NK-92 (cell line): ENCODE measurements around the gene FERMT3.
A peak's percentile ranks its signal among the peaks of the same experiment; 100 is the strongest.
"Not testable (repeated sequence)": the region's sequence is repeated elsewhere in the genome, so short reads cannot be mapped to it uniquely, and the experiment has no call there.

Source experiments
- DNase-seq: peaks from one replicate; lab custom pipeline; 2025; ENCODE audit not compliant: unreplicated experiment; lab: John Stamatoyannopoulos, UW

Gene FERMT3

GRCh38 chr11:64233913-64234586, 27.5 kb downstream of the FERMT3 start, which contains the start of gene VEGFB:
TSS of gene VEGFB (plus strand) at chr11:64234584. CDS start at chr11:64234834, 250 bp downstream.
- no peak for DNase-seq

DNA sequence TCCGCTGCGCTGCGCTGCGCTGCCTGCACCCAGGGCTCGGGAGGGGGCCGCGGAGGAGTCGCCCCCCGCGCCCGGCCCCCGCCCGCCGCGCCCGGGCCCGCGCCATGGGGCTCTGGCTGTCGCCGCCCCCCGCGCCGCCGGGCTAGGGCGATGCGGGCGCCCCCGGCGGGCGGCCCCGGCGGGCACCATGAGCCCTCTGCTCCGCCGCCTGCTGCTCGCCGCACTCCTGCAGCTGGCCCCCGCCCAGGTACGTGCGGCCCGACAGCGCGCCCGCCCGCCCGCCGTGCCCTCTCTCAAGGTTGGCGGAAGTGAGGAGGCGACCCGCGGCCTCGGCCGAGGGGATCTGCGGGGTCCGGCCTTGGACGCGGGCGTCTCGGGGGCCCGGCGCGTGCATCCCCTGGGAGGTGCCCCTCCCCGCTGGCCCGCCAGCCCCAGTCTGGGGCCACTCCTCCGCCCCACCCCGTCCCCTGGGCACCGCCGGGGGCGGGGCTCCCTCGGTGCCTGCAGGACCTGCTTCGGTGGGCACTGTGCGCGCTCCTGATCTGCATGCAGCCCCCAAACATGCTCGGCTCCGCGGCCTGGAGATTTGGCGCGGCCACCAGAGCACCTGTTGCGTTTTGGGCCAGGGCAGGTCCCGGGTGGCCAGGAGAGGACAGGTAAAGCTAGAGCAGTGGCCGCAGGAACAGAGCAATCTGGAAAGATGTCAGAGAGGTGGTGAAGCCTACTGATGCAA, 28.3 kb downstream of the FERMT3 start:
- no peak for DNase-seq

GRCh38 chr11:64235437-64236161, 29.1 kb downstream of the FERMT3 start:
- no peak for DNase-seq

DNA sequence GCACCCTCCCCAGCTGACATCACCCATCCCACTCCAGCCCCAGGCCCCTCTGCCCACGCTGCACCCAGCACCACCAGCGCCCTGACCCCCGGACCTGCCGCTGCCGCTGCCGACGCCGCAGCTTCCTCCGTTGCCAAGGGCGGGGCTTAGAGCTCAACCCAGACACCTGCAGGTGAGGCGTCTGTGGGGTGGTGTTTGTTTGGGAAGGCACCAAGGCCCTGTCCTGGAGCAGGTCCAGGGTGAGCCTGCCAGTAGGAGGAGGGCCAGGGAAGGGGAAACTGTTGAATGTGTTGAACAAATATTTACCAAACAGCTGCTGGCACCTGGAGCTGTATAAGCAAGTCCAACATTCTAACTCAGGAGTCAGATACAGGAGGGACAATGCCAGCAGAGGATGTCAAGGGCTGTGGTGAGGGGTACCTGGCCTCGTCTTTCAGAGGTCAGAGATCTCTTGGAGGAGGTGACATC, 31.0 kb downstream of the FERMT3 start:
- no peak for DNase-seq

DNA sequence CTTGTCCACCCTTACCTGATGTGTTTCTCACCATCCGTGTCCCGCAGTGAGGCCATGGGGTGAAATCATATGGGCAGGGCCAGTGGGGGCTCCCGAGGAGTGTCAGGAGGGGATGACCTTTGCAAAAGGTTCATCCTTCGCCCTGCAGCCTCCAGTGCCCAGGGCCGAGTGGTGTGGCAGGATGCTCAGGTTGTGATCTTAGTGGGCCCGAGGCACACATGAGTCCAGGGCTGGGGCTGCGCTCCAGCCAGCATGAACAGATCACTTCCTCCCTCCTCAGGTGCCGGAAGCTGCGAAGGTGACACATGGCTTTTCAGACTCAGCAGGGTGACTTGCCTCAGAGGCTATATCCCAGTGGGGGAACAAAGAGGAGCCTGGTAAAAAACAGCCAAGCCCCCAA, 31.6 kb downstream of the FERMT3 start:
- no peak for DNase-seq

GRCh38 chr11:64238999-64239398, 32.5 kb downstream of the FERMT3 start:
- no peak for DNase-seq

GRCh38 chr11:64239662-64240434, 33.3 kb downstream of the FERMT3 start:
- no peak for DNase-seq

GRCh38 chr11:64240435-64241240, 34.1 kb downstream of the FERMT3 start, which contains the start of gene FKBP2:
TSS of gene FKBP2 (plus strand) at chr11:64241095. CDS start at chr11:64242388, 1,293 bp downstream.
- DNase-seq: peak; percentile 88

DNA sequence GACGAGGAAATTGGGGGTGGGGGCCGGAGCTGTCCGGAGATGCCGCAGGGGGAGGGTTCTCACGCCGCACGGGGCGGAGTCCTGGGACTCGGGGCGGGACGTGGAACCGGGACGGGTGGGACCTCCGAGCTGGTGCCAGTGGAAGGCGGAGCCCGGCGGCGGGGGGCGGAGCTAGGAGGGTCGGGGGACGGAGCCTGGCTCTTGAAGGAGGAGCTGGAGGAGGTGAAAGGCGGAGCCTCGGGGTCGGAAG, 34.6 kb downstream of the FERMT3 start:
- DNase-seq: peak; percentile 95

GRCh38 chr11:64241491-64242374, 35.2 kb downstream of the FERMT3 start:
- DNase-seq: no peak

GRCh38 chr11:64243236-64243854, 36.8 kb downstream of the FERMT3 start:
- no peak for DNase-seq

- DNase-seq: no peak
Observed at GRCh38 chr11:64244107-64244506, 37.6 kb downstream of the FERMT3 start.

GRCh38 chr11:64244966-64245365, 38.4 kb downstream of the FERMT3 start:
- DNase-seq: no peak

- no peak for DNase-seq
Observed at GRCh38 chr11:64245401-64245796, 38.9 kb downstream of the FERMT3 start.

GRCh38 chr11:64245797-64246620, 39.5 kb downstream of the FERMT3 start:
- DNase-seq: no peak

GRCh38 chr11:64246621-64246870, 40.0 kb downstream of the FERMT3 start:
- not testable (repeated sequence) for DNase-seq

DNA sequence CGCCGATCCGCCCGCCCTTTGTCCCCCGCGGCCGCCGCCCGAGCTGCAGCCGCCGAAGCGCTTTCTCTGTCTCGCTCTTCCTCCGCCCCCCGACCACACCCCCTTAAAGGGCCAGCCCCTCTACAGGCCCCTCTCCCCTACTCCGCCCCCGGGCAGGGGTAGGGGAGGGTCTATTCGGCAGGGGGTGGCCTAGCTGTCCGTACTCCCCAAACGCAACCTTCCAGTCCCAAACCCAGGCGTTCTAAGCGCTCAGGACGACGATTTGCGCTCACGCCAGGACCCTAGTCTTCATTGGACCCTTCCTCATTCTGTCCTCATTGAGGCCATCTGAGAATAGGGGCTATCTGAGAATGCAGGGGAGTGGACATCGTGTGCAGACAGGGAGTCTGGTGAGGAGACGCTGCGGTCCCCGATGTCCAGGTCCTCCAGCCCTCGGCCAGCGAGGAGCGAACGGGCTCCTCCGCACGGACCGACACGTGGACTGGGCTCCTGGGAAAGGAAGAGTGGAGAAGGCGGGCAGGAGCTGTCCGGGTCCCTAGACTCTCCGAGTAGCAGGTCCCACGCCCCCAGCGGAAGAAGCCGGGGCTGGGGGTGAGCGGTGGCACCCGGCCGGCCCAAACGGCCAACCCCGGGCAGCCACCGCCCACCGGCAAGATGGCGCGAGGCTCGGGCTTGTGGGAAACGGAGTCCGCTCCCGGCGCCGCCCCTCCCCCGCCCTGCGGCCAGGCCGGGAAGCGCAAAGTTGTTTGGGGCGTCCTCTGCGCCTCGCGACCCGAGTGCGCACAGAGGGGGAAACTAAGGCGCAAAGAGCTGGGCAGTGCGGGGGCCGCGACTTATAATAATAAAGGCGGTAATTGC, 40.6 kb downstream of the FERMT3 start, which contains the start of gene PPP1R14B:
TSS of gene PPP1R14B (minus strand) at position 73 of the 858 bp plus-strand sequence. CDS start 270 bp downstream, outside the sequence.
- DNase-seq: no peak
